ENCODE measurements around the gene DICER1.

GRCh38 chr14:95142208-95142607 is 15.1 kb downstream of the DICER1 start:
- TF ChIP-seq GATA2 (IDR thresholded peaks at IDR 0.05; ENCODE audit: low read depth, low read length), result no peak
- TF ChIP-seq GATA3 (IDR thresholded peaks at IDR 0.05; ENCODE audit: low read depth, low read length), result no peak

All from SH-SY5Y (cell line).